Right lobe of liver (tissue), 4 donors: ENCODE data around the gene ANAPC5.

Experiments used
- POLR2A ChIP-seq: fragments of 450-650 bp; IDR thresholded peaks from one replicate; pipeline ENCODE4 v1.6.1; 2017; ENCODE audit warnings: antibody characterized with exemption, mild to moderate bottlenecking
- TF ChIP-seq, protein P1 (sequence below), 4 donors: fragments of 200-600 bp in 3 of 4; fragments of 450-650 bp in 1 of 4; IDR thresholded peaks; one replicate each; pipeline versions ENCODE4 v1.5.1 to v1.8.0; 2016 to 2022; ENCODE audit warnings: antibody characterized with exemption in 4 of 4, mild to moderate bottlenecking in 2 of 4
- donor health status: DM: no; HTN: no; CAD: no.
- donor health status: DM: no; HTN: no; CAD: no.
- donor health status: DM: no; HTN: yes; CAD: no.

DNA sequence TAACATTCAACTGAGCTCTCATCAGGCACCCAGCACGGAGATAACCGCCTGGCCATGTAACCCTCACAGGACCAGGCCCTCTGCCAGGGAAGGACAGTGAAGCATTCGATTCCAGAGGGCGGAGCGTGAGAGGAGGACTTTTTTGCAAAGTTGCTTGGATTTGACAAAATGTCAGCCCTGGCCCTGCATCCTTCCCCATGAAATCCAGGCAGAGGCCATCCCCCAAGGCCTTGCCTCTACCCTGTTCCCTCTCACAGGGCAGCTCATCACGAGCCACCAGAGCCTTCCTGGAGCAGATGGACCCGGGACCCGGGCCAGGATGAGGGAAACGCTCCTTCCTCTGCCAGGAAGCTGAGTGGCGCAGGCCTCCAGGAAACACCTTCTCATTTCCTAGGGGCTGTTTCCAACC is 72.7 kb downstream of the ANAPC5 start:
- TF ChIP-seq, protein P1, sequence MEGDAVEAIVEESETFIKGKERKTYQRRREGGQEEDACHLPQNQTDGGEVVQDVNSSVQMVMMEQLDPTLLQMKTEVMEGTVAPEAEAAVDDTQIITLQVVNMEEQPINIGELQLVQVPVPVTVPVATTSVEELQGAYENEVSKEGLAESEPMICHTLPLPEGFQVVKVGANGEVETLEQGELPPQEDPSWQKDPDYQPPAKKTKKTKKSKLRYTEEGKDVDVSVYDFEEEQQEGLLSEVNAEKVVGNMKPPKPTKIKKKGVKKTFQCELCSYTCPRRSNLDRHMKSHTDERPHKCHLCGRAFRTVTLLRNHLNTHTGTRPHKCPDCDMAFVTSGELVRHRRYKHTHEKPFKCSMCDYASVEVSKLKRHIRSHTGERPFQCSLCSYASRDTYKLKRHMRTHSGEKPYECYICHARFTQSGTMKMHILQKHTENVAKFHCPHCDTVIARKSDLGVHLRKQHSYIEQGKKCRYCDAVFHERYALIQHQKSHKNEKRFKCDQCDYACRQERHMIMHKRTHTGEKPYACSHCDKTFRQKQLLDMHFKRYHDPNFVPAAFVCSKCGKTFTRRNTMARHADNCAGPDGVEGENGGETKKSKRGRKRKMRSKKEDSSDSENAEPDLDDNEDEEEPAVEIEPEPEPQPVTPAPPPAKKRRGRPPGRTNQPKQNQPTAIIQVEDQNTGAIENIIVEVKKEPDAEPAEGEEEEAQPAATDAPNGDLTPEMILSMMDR (IDR thresholded peaks at IDR 0.05), result no peak
- no peak for TF ChIP-seq POLR2A
